NCI-H748 (cell line): Measurements from ENCODE around the gene HCST.
"Not testable (repeated sequence)": the region's sequence is repeated elsewhere in the genome, so short reads cannot be mapped to it uniquely, and the experiment has no call there.

Experiments
- DNase-seq: peaks from one replicate; lab custom pipeline; 2025; ENCODE audit not compliant: unreplicated experiment; lab: John Stamatoyannopoulos, UW

Gene HCST

GRCh38 chr19:35903550-35904179 is 1.3 kb downstream of the HCST start:
- peak; percentile 68 for DNase-seq

GRCh38 chr19:35904311-35905068 is 2.2 kb downstream of the HCST start:
- no peak for DNase-seq

- DNase-seq = no peak
Observed at GRCh38 chr19:35905178-35905727, 2.9 kb downstream of the HCST start.

- no peak for DNase-seq
Observed at GRCh38 chr19:35907377-35907745, 5.0 kb downstream of the HCST start.

- DNase-seq = no peak
Observed at GRCh38 chr19:35908010-35908441, 5.7 kb downstream of the HCST start, which contains the start of gene TYROBP. TSS of gene TYROBP (minus strand) at chr19:35908295. CDS start at chr19:35908228, 67 bp downstream.

- DNase-seq = no peak
Observed at GRCh38 chr19:35908973-35909683, 6.8 kb downstream of the HCST start.

- DNase-seq = no peak
Observed at GRCh38 chr19:35909684-35910035, 7.3 kb downstream of the HCST start.

GRCh38 chr19:35910355-35910754 is 8.0 kb downstream of the HCST start:
- not testable (repeated sequence) for DNase-seq

GRCh38 chr19:35911173-35911572 is 8.8 kb downstream of the HCST start:
- DNase-seq = peak; percentile 36

- DNase-seq = no peak
Observed at GRCh38 chr19:35911790-35912189, 9.5 kb downstream of the HCST start.

- DNase-seq = no peak
Observed at GRCh38 chr19:35913589-35913988, 11.3 kb downstream of the HCST start.

- no peak for DNase-seq
Observed at GRCh38 chr19:35915443-35915842, 13.1 kb downstream of the HCST start.

- DNase-seq = no peak
Observed at GRCh38 chr19:35919306-35919705, 17.0 kb downstream of the HCST start.

- no peak for DNase-seq
Observed at GRCh38 chr19:35921012-35921411, 18.7 kb downstream of the HCST start.

GRCh38 chr19:35925501-35925900 is 23.2 kb downstream of the HCST start:
- DNase-seq = no peak

- DNase-seq = no peak
Observed at GRCh38 chr19:35928507-35928906, 26.2 kb downstream of the HCST start.

- no peak for DNase-seq
Observed at GRCh38 chr19:35929876-35930275, 27.5 kb downstream of the HCST start.

- peak; percentile 100 for DNase-seq
Observed at GRCh38 chr19:35931161-35931873, 29.0 kb downstream of the HCST start.

GRCh38 chr19:35931874-35932202 is 29.5 kb downstream of the HCST start:
- no peak for DNase-seq

GRCh38 chr19:35932291-35932936 is 30.1 kb downstream of the HCST start:
- no peak for DNase-seq
